HEK293T (cell line): ENCODE results near the gene FILIP1.

Source experiments
- CTCF ChIA-PET: fragments of 350-600 bp; formaldehyde crosslinking; extraction: SDS; loops from one replicate; lab custom pipeline; 2021; ENCODE audit warnings: antibody characterized with exemption, inconsistent platforms; lab: Yijun Ruan, JAX
- POLR2A ChIA-PET: fragments of 350-600 bp; formaldehyde crosslinking; extraction: SDS; loops from one replicate; lab custom pipeline; 2020; ENCODE audit warnings: antibody characterized with exemption, inconsistent platforms; lab: Yijun Ruan, JAX
- DNase-seq: peaks from one replicate; pipeline ENCODE4 v3.0.0; 2012; ENCODE audit warnings: mixed read lengths; ENCODE audit errors: extremely low spot score
- ARNT ChIP-seq: fragments of 450-650 bp; IDR thresholded peaks from 2 replicates; pipeline ENCODE4 v1.6.1; 2017; ENCODE audit warnings: mild to moderate bottlenecking
- BHLHE40 ChIP-seq: fragments of 450-650 bp; IDR thresholded peaks from 2 replicates; pipeline ENCODE4 v1.6.1; 2016; ENCODE audit warnings: mild to moderate bottlenecking, moderate library complexity, borderline replicate concordance
- CTBP1 ChIP-seq: fragments of 450-650 bp; IDR thresholded peaks from 2 replicates; pipeline ENCODE4 v1.6.1; 2016; ENCODE audit warnings: borderline replicate concordance
- ELF4 ChIP-seq: fragments of 450-650 bp; IDR thresholded peaks from 2 replicates; pipeline ENCODE4 v1.6.1; 2017; ENCODE audit warnings: antibody characterized with exemption
- FOXA1 ChIP-seq: fragments of 450-650 bp; IDR thresholded peaks from 2 replicates; pipeline ENCODE4 v1.6.1; 2016; ENCODE audit warnings: mild to moderate bottlenecking
- FOXK2 ChIP-seq: fragments of 450-650 bp; IDR thresholded peaks from 2 replicates; pipeline ENCODE4 v1.6.1; 2016; ENCODE audit warnings: mild to moderate bottlenecking
- FOXM1 ChIP-seq: fragments of 450-650 bp; IDR thresholded peaks from 2 replicates; pipeline ENCODE4 v1.6.1; 2017; ENCODE audit warnings: mild to moderate bottlenecking, borderline replicate concordance
- HDGF ChIP-seq: fragments of 450-650 bp; IDR thresholded peaks from 2 replicates; pipeline ENCODE4 v1.6.1; 2017; ENCODE audit warnings: antibody characterized with exemption, borderline replicate concordance
- L3MBTL2 ChIP-seq: fragments of 450-650 bp; conservative IDR thresholded peaks from 2 replicates; pipeline ENCODE4 v1.6.1; 2016; ENCODE audit warnings: mild to moderate bottlenecking
- LEF1 ChIP-seq: fragments of 450-650 bp; IDR thresholded peaks from 2 replicates; pipeline ENCODE4 v1.6.1; 2017; ENCODE audit warnings: mild to moderate bottlenecking, borderline replicate concordance
- NFRKB ChIP-seq: fragments of 450-650 bp; IDR thresholded peaks from 2 replicates; pipeline ENCODE4 v1.6.1; 2016; ENCODE audit warnings: mild to moderate bottlenecking, moderate library complexity
- SP1 ChIP-seq: fragments of 450-650 bp; IDR thresholded peaks from 2 replicates; pipeline ENCODE4 v1.6.1; 2017
- SUZ12 ChIP-seq: fragments of 450-650 bp; IDR thresholded peaks from 2 replicates; pipeline ENCODE4 v1.6.1; 2016; ENCODE audit warnings: mild to moderate bottlenecking
- TARDBP ChIP-seq: fragments of 450-650 bp; IDR thresholded peaks from 2 replicates; pipeline ENCODE4 v1.6.1; 2016
- ZNF384 ChIP-seq: fragments of 450-650 bp; IDR thresholded peaks from 2 replicates; pipeline ENCODE4 v1.6.1; 2016
- TF ChIP-seq, protein P1 (sequence below): fragments of 450-650 bp; IDR thresholded peaks from 2 replicates; pipeline ENCODE4 v1.6.1; 2016

FILIP1 gene

DNA sequence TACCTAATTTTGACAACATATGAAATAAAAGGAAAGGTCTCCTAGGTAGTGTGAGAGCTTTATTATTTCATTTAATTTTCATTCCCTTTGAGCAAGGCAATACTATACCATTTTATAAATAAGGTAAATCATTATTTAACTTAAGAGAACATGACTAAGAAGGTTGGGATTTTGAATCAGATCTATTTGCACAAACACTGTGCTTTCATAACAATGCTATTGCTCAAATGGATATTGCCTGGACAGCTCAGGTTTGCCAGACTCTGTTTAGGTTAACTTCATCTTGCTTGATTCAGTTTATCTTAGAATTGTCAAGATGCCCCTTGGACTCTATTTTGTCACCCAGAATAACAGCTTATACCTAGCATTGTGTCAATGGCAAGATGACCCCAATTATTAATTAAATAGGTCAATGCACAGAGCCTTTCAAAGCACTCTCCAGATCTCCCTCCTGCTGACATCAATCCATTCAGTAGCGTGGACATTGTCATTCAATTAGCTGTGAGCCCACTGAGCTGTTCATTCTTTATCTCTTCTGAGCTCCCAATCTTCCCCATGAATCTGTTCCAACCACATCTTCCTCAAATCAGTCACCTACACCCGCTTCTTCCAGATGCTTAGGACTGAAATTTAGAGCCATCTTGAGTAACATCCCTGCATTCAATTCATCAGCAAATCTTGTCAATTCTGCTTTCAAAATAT is 166.9 kb downstream of the FILIP1 start:
- POLR2A ChIA-PET: interaction anchor here (0.8 kb wide), 1 partner anchor 42 kb away, joined by 3 read pairs; the partner anchor contains the start of gene TMEM30A

DNA sequence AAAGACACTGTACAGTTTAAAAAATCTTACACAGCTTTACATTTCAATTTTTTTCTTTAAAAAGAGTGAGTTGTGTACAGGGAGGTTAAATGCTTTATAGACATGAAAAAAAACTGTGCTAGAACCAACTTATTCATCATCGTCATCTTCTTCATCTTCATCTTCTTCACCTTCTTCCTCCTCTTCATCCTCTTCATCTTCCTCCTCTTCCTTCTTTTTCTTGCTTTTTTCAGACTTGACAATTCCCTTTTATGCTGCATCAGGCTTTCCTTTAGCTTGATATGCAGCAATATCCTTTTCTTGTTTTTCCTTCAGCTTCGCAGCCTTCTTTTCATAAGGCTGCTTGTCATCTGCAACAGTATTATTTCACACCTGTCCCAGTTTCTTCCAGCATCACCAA is 174.7 kb downstream of the FILIP1 start:
- CTCF ChIA-PET: no interaction called here
- DNase-seq: no peak
- POLR2A ChIA-PET: interaction anchor here (0.9 kb wide), 1 partner anchor 33 kb away, joined by 4 read pairs; no protein-coding TSS in a partner anchor
- no peak for TF ChIP-seq FOXK2
- no peak for TF ChIP-seq FOXA1
- TF ChIP-seq TARDBP: no peak
- no peak for TF ChIP-seq NFRKB
- TF ChIP-seq ARNT: no peak

More for the DNA sequence above, 166.9 kb downstream of the FILIP1 start:
- no peak for DNase-seq
- no peak for TF ChIP-seq CTBP1
- no peak for TF ChIP-seq BHLHE40
- TF ChIP-seq ARNT: no peak
- TF ChIP-seq SP1: no peak
- TF ChIP-seq ZNF384: no peak
- no peak for TF ChIP-seq LEF1
- no peak for TF ChIP-seq FOXA1
- CTCF ChIA-PET: no interaction called here

DNA sequence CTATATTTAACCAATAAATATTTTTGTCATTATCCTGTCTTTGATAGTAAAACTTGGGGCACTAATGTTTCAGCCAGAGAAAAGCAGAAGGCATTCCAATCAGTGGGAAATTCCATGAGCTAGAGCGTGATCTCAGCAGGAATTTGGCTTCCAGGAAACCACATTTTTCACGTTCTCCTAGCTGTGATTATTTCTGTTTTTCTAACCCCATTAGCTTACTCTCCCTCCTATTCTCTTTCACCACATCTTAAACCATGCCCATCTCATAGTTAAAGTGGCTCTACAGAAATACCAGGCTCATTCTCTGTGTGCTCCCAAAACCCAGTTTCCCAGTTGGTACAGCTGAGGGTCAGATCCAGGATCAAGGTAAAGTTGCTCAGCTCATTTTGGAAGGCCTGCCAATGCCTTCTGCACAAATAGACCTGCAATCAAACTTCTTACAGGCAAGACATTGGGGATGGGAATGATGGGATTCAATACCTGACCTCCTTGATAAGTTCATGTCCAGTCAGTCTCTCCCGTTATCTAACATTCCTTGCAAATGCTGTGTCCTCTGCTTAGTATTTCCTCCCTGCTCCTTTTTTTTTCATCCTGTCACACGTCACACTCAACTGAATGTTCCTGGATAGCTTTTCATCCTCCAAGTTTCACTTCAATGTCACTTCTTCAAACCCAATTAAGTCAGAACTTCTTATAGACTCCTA is 175.9 kb downstream of the FILIP1 start:
- ChIA-PET CTCF (interaction anchor here (0.9 kb wide), 1 partner anchor 17 kb away, joined by 5 read pairs; no protein-coding TSS in a partner anchor), POLR2A (no interaction called here)
- no peak for DNase-seq
- no peak for TF ChIP-seq SP1
- TF ChIP-seq LEF1: no peak
- TF ChIP-seq HDGF: no peak

DNA sequence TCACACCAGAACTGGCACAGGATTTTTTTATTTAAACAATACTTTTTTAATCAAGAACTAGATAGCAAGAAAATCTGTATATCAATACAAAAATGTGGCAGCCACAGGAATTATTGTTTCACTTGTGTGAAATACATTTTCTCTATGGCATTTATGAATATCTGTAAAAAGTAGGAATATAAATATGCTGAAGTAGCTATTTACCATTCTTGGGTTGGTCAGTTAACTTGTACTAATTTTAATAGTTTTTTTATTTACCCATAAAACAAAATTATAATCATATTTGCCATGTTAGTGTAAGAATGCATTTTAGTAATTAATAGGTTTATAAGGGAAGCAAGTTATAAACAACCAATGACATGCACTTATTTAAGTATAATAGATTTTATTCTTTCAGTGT is 177.6 kb downstream of the FILIP1 start:
- ChIA-PET POLR2A (no interaction called here), CTCF (no interaction called here)
- no peak for TF ChIP-seq HDGF
- TF ChIP-seq ELF4: no peak
- no peak for TF ChIP-seq ZNF384
- no peak for TF ChIP-seq BHLHE40
- no peak for TF ChIP-seq L3MBTL2
- no peak for TF ChIP-seq FOXM1
- TF ChIP-seq LEF1: no peak
- TF ChIP-seq FOXA1: no peak
- no peak for TF ChIP-seq TARDBP
- TF ChIP-seq, protein P1, sequence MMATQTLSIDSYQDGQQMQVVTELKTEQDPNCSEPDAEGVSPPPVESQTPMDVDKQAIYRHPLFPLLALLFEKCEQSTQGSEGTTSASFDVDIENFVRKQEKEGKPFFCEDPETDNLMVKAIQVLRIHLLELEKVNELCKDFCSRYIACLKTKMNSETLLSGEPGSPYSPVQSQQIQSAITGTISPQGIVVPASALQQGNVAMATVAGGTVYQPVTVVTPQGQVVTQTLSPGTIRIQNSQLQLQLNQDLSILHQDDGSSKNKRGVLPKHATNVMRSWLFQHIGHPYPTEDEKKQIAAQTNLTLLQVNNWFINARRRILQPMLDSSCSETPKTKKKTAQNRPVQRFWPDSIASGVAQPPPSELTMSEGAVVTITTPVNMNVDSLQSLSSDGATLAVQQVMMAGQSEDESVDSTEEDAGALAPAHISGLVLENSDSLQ: no peak
- no peak for TF ChIP-seq CTBP1
- no peak for TF ChIP-seq SUZ12
- no peak for TF ChIP-seq NFRKB
- TF ChIP-seq FOXK2: no peak
- TF ChIP-seq SP1: no peak
- no peak for DNase-seq

DNA sequence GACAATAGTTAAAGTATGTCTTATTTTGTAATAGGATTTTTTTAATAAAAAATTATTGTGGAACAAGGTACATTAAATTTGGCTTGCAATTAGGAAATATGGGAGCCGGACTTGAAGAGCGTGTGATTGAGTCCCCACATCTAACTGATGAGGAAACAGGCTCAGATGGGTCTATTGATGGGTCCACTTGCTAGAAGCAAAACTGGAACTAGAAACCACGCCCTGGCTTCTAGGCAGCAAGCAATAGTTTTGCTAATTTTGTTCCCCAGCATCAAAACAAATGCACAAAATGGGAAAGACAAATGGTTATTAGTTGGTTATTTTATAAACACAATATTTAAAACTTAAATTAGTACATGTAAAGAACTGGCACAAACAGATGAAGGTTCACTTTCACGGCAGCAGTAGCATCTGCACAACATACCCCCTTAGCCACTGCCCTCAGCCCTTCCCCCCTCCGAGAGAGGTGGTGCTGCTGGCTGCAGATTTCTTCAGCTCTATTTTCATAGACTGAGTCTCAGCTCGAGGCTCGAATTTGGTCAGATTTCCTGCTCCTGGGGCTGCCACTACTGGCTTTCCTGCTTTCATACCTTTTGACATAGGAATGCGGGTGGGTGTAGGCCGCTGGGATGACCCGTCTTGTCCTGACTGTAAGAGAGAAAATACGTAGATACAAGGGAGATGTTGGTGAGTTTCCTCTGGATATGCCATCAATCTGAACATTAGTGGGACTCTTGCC is 185.2 kb downstream of the FILIP1 start:
- no peak for DNase-seq
- POLR2A ChIA-PET: no interaction called here
- TF ChIP-seq FOXK2 (no peak), FOXA1 (no peak), LEF1 (no peak), L3MBTL2 (no peak), SUZ12 (no peak), ZNF384 (no peak), FOXM1 (no peak), HDGF (no peak), BHLHE40 (no peak), ARNT (no peak), ELF4 (no peak), TARDBP (no peak), NFRKB (no peak), CTBP1 (no peak), SP1 (no peak)
- TF ChIP-seq, protein P1: no peak
- CTCF ChIA-PET: no interaction called here

DNA sequence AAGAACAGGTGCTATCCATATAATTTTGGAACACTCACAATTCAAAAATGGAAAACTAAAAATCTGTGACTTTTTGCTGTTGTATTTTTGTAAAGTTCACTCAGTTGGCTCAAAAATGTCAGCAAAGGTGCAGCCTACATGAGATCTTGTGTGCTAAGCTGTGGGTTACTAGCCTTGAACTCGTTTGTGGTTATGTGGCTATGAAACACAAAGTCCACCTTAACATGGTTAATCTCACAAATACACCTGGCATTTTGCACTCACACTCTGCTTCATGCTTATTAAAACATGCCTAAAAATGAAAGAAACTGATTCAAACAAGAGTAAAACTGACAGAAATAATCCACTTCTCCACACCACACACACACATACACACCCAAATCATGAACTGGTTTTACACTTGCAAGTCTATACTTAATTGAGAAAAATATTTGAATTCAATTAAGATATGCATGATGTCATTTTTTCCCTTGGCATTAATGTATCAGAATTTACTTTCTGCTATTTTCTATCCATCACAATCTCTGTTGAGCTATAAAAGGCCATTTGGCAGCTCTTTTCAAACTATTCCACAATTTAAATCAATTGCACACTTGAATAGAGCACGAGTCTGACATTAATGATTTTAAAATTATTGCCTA is 186.1 kb downstream of the FILIP1 start:
- no peak for DNase-seq
- CTCF ChIA-PET: interaction anchor here (0.7 kb wide), 1 partner anchor 217 kb away, joined by 3 read pairs; no protein-coding TSS in a partner anchor
- no peak for TF ChIP-seq FOXM1
- TF ChIP-seq, protein P1: no peak
- POLR2A ChIA-PET: no interaction called here
